Mucosa of descending colon (tissue), 3 donors: Measurements from ENCODE around the gene TSR3. TPM values are rescaled to one million over a fixed set of nuclear protein-coding genes. Genes with fewer than 3 reads are reported as not detected.

Experiments used
- ATAC-seq: fragments of 200-7000 bp; cut with Tn5 transposase; one replicate; pipeline ENCODE4 v1.9.1; 2020; ENCODE audit warnings: mild to moderate bottlenecking, moderate library complexity
- DNase-seq, 3 donors: peaks; one replicate each; pipeline ENCODE4 v3.0.0-alpha.2; 2020
- H3K36me3 ChIP-seq: fragments of 200-600 bp; one replicate; pipeline ENCODE4 v1.8.0; 2021; ENCODE audit warnings: low read depth, mild to moderate bottlenecking
- H3K4me1 ChIP-seq: fragments of 200-600 bp; one replicate; pipeline ENCODE4 v1.8.0; 2021; ENCODE audit warnings: low read depth, mild to moderate bottlenecking
- H3K4me3 ChIP-seq: fragments of 200-600 bp; one replicate; pipeline ENCODE4 v1.8.0; 2021; ENCODE audit warnings: mild to moderate bottlenecking
- H3K9me3 ChIP-seq: fragments of 200-600 bp; one replicate; pipeline ENCODE4 v1.8.0; 2021; ENCODE audit warnings: mild to moderate bottlenecking
- CTCF ChIP-seq: fragments of 200-600 bp; IDR thresholded peaks from one replicate; pipeline ENCODE4 v1.8.0; 2022; ENCODE audit warnings: antibody characterized with exemption, mild to moderate bottlenecking
- intact Hi-C, 2 donors: fragments of 100-400 bp; cut with DNase I in 1 of 2; cut with micrococcal nuclease in 1 of 2; formaldehyde crosslinking; loops; one replicate each; pipeline versions ENCODE4 v1.11.0 to v1.11.1; 2022; cut with DNase I, micrococcal nuclease
- total RNA-seq, 3 donors: library from RNA; stranded (reverse); fragmentation: NEBNext Ultra II Directional in 2 of 3; extraction: Animal tissue kit (Norgen Biotek cat#: 25700) in 2 of 3; gene quantifications; one replicate each; pipeline versions ENCODE4 v1.2.1 to v1.2.4, GENCODE V29; 2021 to 2023
- donor health status: DM: no; HTN: no; CAD: no; lungs with moderate emphysema.
- donor health status: DM: no; HTN: no; CAD: no.
- donor health status: DM: no; HTN: yes; CAD: no.

The TSR3 gene
- total RNA-seq, 3 donors from 2014 or later: 46.4 to 57.2 (median 54.1) TPM

GRCh38 chr16:1314399-1315068 is 37.1 kb downstream of the TSR3 start:
- Histone ChIP-seq H3K4me1 (peaks cover 19% of the 10 kb centered on the region), H3K4me3 (no peak overlapping the region), H3K9me3 (no peaks in the 10 kb centered on the region), H3K36me3 (peaks cover 36% of the 10 kb centered on the region)
- ATAC-seq: no peak
- intact Hi-C loops: no loop called here
- TF ChIP-seq CTCF: no peak
- DNase-seq: peak in 1 of 3 donors; percentile 21

- H3K9me3 ChIP-seq: no peaks in the 10 kb centered on the region
- peaks cover 32% of the 10 kb centered on the region for H3K36me3 ChIP-seq
- ATAC-seq (no peak), DNase-seq (peak in 1 of 3 donors; percentile 31)
- no peak for TF ChIP-seq CTCF
- no peak overlapping the region for H3K4me3 ChIP-seq
- intact Hi-C loops: no loop called here
- peaks cover 19% of the 10 kb centered on the region for H3K4me1 ChIP-seq
Observed at GRCh38 chr16:1313721-1314369, 37.8 kb downstream of the TSR3 start.

- H3K4me1 ChIP-seq: peaks cover 19% of the 10 kb centered on the region
- TF ChIP-seq CTCF: no peak
- intact Hi-C loops: no loop called here
- H3K4me3 ChIP-seq: no peak overlapping the region
- peaks cover 23% of the 10 kb centered on the region for H3K36me3 ChIP-seq
- ATAC-seq (no peak), DNase-seq (peak in 1 of 3 donors; percentile 27)
- no peaks in the 10 kb centered on the region for H3K9me3 ChIP-seq
Observed at GRCh38 chr16:1312903-1313302, 38.8 kb downstream of the TSR3 start.

GRCh38 chr16:1312467-1312816 is 39.2 kb downstream of the TSR3 start:
- Histone ChIP-seq H3K36me3 (peaks cover 19% of the 10 kb centered on the region), H3K9me3 (no peaks in the 10 kb centered on the region), H3K4me1 (peaks cover 19% of the 10 kb centered on the region), H3K4me3 (no peak overlapping the region)
- intact Hi-C loops: no loop called here
- DNase-seq (peak in 1 of 3 donors; percentile 21), ATAC-seq (no peak)
- TF ChIP-seq CTCF: no peak

- intact Hi-C loops: no loop called here
- no peak for TF ChIP-seq CTCF
- no peak for ATAC-seq
- no peaks in the 10 kb centered on the region for H3K9me3 ChIP-seq
- no peak overlapping the region for H3K4me3 ChIP-seq
- H3K36me3 ChIP-seq: peaks cover 14% of the 10 kb centered on the region
- no peak for DNase-seq
- H3K4me1 ChIP-seq: peaks cover 19% of the 10 kb centered on the region
Observed at GRCh38 chr16:1311738-1312466, 39.8 kb downstream of the TSR3 start.
